Putamen (tissue), 1 donor: ENCODE results near the gene DMD.

Experiments used
- DNase-seq: peaks from one replicate; pipeline ENCODE4 v3.0.0-alpha.2; 2016; ENCODE audit warnings: low spot score

Gene DMD

GRCh38 chrX:31112226-31112999 is 2098.9 kb downstream of the DMD start:
- no peak for DNase-seq

DNA sequence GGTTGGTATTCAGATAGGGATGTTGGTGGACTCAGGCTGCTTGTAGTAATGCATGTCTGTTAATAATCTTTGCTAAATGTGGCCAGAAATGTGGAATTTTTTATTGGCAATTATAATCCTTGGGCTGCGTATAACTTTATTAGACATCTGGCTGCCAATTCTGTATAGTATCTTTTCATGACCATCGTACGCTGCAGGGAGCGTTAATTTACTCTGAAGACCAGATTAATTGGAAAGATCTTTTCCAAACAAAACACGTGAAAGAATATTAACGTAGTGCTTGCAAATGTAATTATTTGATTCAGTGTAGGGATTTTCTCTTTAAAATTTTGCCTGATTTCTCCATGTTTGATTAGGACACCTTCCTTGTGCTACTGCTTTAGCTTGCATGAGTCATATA is 2100.7 kb downstream of the DMD start:
- no peak for DNase-seq

DNA sequence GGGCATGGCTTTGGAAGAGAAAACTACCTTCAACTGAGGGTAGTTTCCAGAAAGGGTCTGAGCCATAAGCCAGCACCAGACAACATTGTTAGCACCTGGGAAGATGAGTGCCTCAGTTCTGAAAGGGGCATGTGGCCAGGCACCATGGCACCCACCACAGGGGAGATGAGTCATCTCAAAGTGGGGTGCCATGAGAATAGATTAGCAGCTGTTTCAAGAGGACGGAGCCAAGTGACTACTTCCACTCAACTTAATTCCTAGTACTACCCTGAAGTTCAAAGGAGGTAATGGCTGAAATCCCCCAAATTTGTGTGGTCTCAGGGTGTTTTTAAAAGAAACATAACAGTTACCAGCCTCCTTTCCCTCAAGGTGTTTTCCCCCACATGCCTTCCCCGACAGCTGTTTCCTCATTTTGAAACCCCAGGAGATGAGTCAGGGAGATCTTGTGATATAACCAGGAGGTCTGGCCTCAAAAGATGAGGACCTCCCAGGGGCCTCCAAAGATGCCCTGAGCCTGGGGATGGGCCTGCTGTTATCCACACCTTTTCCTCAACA is 2111.7 kb downstream of the DMD start:
- no peak for DNase-seq

DNA sequence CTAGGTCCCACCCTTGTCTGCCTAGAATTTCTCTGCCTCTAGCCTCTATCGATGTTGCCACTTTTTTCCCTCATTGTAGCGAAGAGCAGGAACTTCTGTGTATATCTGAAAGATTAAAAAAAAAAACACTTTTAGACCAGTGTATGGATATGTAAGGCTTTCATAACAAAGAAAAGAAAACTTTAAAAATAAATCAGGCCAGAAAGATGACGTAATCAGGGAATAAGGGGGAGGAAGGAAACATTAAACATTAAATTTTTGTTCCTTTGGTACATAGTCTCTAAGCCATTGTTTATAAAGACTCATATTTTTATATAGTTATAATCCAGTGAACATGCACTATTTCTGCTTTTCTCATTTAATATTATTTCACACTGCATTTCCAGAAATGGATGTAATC is 2113.3 kb downstream of the DMD start:
- no peak for DNase-seq

- no peak for DNase-seq
These were observed 2117.7 kb downstream of the DMD start for GRCh38 chrX:31093639-31093975.

DNA sequence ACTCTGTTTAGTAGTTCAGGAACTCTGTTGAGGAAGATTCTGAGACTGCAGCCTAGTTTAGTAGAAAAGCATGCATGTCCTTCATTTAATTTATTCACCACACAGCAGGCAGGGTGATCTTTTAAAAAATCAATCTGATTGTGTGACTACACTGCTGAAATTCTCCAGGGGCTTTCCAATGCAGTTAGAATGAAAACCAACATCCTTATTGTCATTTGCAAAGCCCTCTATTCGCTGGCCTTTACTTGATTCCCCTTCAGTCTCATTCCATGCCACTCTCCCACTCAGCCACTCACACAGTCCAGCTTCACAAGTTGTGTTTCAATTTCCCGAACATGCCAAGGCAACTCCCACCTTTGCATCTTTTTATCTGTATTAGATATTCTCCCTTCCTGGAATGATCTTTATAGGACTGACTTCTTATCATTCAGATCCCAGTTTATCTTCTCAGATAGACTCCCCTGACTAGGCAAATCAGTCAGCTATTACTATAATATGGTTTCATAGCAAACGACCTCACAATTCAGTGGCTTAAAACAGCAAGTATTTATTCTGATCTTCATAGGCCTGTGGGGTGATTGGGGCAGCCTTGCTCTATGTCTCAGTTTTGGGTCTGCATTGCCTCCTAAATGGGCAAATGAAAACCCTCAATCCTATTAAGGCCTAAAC is 2118.2 kb downstream of the DMD start:
- DNase-seq, result no peak

GRCh38 chrX:31092476-31092875 is 2118.9 kb downstream of the DMD start:
- no peak for DNase-seq

DNA sequence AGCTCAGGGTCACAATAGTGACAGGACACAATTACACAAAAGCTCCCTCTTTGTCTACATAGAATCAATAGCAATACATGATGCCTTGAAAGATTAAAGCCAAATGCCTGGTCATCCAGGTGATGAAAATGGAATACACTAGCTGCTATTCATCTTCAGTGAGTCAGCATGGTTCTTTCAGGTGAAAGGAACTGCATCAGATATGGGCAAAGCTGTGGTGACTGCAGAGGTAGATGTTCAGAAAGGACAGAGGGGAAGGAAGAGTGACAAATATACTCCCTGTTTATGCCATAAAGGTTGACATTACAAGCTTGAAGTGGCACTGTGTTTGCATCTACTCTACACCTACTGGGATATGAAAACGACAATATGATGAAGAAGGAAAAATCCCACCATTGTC is 2119.5 kb downstream of the DMD start:
- no peak for DNase-seq

- no peak for DNase-seq
These were observed 2136.8 kb downstream of the DMD start for GRCh38 chrX:31074522-31074921.

GRCh38 chrX:31071725-31072124 is 2139.6 kb downstream of the DMD start, which contains the start of gene FTHL17:
Gene FTHL17 (minus strand): TSS chrX:31072041. CDS start chrX:31071953, 88 bp downstream.
- DNase-seq, result no peak

- no peak for DNase-seq
These were observed 2140.1 kb downstream of the DMD start for GRCh38 chrX:31071262-31071661.

GRCh38 chrX:31070057-31070468 is 2141.3 kb downstream of the DMD start:
- no peak for DNase-seq
